Natural killer cell (primary cell): ENCODE results near the gene NYAP2. TPM values are rescaled to one million over a fixed set of nuclear protein-coding genes. Genes with fewer than 3 reads are reported as not detected.

Source experiments
- ATAC-seq, 3 donors: fragments of 150-1000 bp in 2 of 3; fragments of 200-7000 bp in 1 of 3; cut with Tn5 transposase; 1 replicate in 1 of 3; 2 replicates in 2 of 3; pipeline ENCODE4 v1.10.0; 2021; ENCODE audit warnings: mild to moderate bottlenecking in 2 of 3, moderate library complexity in 2 of 3
- DNase-seq, 2 donors: peaks; one replicate each; pipeline versions ENCODE4 v3.0.0 to v3.0.0-alpha.2; 2013 to 2021; ENCODE audit warnings: mixed read lengths in 1 of 2
- H3K27ac ChIP-seq: one replicate; pipeline ENCODE4 v1.5.1; 2013; ENCODE audit warnings: mild to moderate bottlenecking, low read length
- H3K27me3 ChIP-seq: one replicate; pipeline ENCODE4 v1.6.1; 2013; ENCODE audit warnings: low read length; ENCODE audit not compliant: control insufficient read depth, insufficient read depth
- H3K36me3 ChIP-seq: one replicate; pipeline ENCODE4 v1.6.1; 2013; ENCODE audit warnings: low read length; ENCODE audit not compliant: control insufficient read depth, insufficient read depth
- H3K4me1 ChIP-seq: one replicate; pipeline ENCODE4 v1.6.1; 2013; ENCODE audit warnings: low read length; ENCODE audit not compliant: control insufficient read depth, insufficient read depth
- H3K4me3 ChIP-seq: one replicate; pipeline ENCODE4 v1.5.1; 2013; ENCODE audit warnings: low read length
- H3K9me3 ChIP-seq: one replicate; pipeline ENCODE4 v1.6.1; 2013; ENCODE audit warnings: low read length; ENCODE audit not compliant: control insufficient read depth, insufficient read depth
- H3K27ac Mint-ChIP-seq, 2 donors: one replicate each; pipeline ENCODE4 v1.8.0; 2022; ENCODE audit warnings: mild to moderate bottlenecking in 2 of 2, mixed read lengths in 2 of 2, moderate library complexity in 1 of 2
- H3K27me3 Mint-ChIP-seq, 2 donors: one replicate each; pipeline ENCODE4 v1.8.0; 2022; ENCODE audit warnings: low read depth in 2 of 2, mixed read lengths in 2 of 2
- H3K36me3 Mint-ChIP-seq: one replicate; pipeline ENCODE4 v1.8.0; 2022; ENCODE audit warnings: mixed read lengths
- H3K4me1 Mint-ChIP-seq, 2 donors: one replicate each; pipeline ENCODE4 v1.8.0; 2022; ENCODE audit warnings: mixed read lengths in 2 of 2
- H3K4me3 Mint-ChIP-seq: one replicate; pipeline ENCODE4 v1.8.0; 2022; ENCODE audit warnings: mild to moderate bottlenecking, moderate library complexity, mixed read lengths
- H3K9me3 Mint-ChIP-seq, 2 donors: one replicate each; pipeline ENCODE4 v1.8.0; 2022; ENCODE audit warnings: mixed read lengths in 2 of 2
- CTCF ChIP-seq: fragments of 200-600 bp; IDR thresholded peaks from one replicate; pipeline ENCODE4 v1.8.0; 2022; ENCODE audit warnings: antibody characterized with exemption
- WGBS: methylation state at CpG from one replicate; pipeline ENCODE4 v1.1.7; 2013; ENCODE audit warnings: missing lambda C conversion rate; ENCODE audit not compliant: insufficient coverage; 5-methylcytosine and 5-hydroxymethylcytosine counted together
- intact Hi-C: fragments of 100-400 bp; cut with micrococcal nuclease; formaldehyde crosslinking; loops from one replicate; pipeline ENCODE4 v1.14.2; 2022
- total RNA-seq, 4 donors: library from RNA; stranded (reverse); fragments of 120-200 nt in 1 of 4; gene quantifications; one replicate each; pipeline versions ENCODE4 v1.2.3 to v1.2.4, GENCODE V29; 2013 to 2022

Gene NYAP2
- total RNA-seq, 3 donors from 2014 or later (not counting 1 experiment from before 2014, with no cell fraction given): 0.14 TPM; not detected in 2

- no peak overlapping the region for H3K27ac ChIP-seq
- H3K27me3 ChIP-seq: no peaks in the 10 kb centered on the region
- peaks cover 2 to 4% of the 10 kb centered on the region in 2 donors for H3K9me3 Mint-ChIP-seq
- no peaks in the 10 kb centered on the region for H3K9me3 ChIP-seq
- ATAC-seq (no peak), DNase-seq (no peak)
- no peak overlapping the region for H3K27ac Mint-ChIP-seq
- WGBS: 67% methylated on average over 1 of the region's 3 CpGs
- no peaks in the 10 kb centered on the region for H3K4me1 ChIP-seq
- peaks cover 0 to 7% of the 10 kb centered on the region in 2 donors for H3K27me3 Mint-ChIP-seq
- no peak overlapping the region for H3K4me3 Mint-ChIP-seq
- no peaks in the 10 kb centered on the region for H3K4me1 Mint-ChIP-seq
- intact Hi-C loops: no loop called here
- no peak overlapping the region for H3K4me3 ChIP-seq
- no peaks in the 10 kb centered on the region for H3K36me3 Mint-ChIP-seq
- TF ChIP-seq CTCF: no peak
- no peaks in the 10 kb centered on the region for H3K36me3 ChIP-seq
Observed at GRCh38 chr2:225531559-225531958, 132.0 kb downstream of the NYAP2 start.

- Histone ChIP-seq H3K4me1 (no peaks in the 10 kb centered on the region), H3K9me3 (no peaks in the 10 kb centered on the region), H3K27ac (no peak overlapping the region), H3K27me3 (no peaks in the 10 kb centered on the region), H3K36me3 (no peaks in the 10 kb centered on the region), H3K4me3 (no peak overlapping the region)
- TF ChIP-seq CTCF: no peak
- H3K9me3 Mint-ChIP-seq: peaks cover 3 to 6% of the 10 kb centered on the region in 2 donors
- no peak for ATAC-seq
- H3K36me3 Mint-ChIP-seq: no peaks in the 10 kb centered on the region
- no peaks in the 10 kb centered on the region for H3K4me1 Mint-ChIP-seq
- no CpG with 5 or more reads among the region's 1 CpG for WGBS
- intact Hi-C loops: no loop called here
- peaks cover 0 to 7% of the 10 kb centered on the region in 2 donors for H3K27me3 Mint-ChIP-seq
- DNase-seq: no peak
- H3K27ac Mint-ChIP-seq: no peak overlapping the region
- H3K4me3 Mint-ChIP-seq: no peak overlapping the region
Observed at GRCh38 chr2:225532096-225532495, 132.6 kb downstream of the NYAP2 start.

GRCh38 chr2:225534037-225534436 lies 134.5 kb downstream of the NYAP2 start:
- no peaks in the 10 kb centered on the region for H3K36me3 ChIP-seq
- no peak for TF ChIP-seq CTCF
- no peak overlapping the region for H3K4me3 Mint-ChIP-seq
- no peaks in the 10 kb centered on the region for H3K36me3 Mint-ChIP-seq
- no peak overlapping the region for H3K4me3 ChIP-seq
- ATAC-seq: no peak
- no peaks in the 10 kb centered on the region for H3K4me1 Mint-ChIP-seq
- no peak overlapping the region for H3K27ac ChIP-seq
- H3K27ac Mint-ChIP-seq: no peak overlapping the region
- no peak for DNase-seq
- H3K27me3 ChIP-seq: no peaks in the 10 kb centered on the region
- H3K27me3 Mint-ChIP-seq: peaks cover 0 to 7% of the 10 kb centered on the region in 2 donors
- intact Hi-C loops: no loop called here
- peaks cover 5 to 7% of the 10 kb centered on the region in 2 donors for H3K9me3 Mint-ChIP-seq
- H3K9me3 ChIP-seq: no peaks in the 10 kb centered on the region
- 82% methylated on average over 3 of the region's 6 CpGs for WGBS
- H3K4me1 ChIP-seq: no peaks in the 10 kb centered on the region

GRCh38 chr2:225534697-225535096 lies 135.2 kb downstream of the NYAP2 start:
- Histone ChIP-seq H3K27me3 (no peaks in the 10 kb centered on the region), H3K4me1 (no peaks in the 10 kb centered on the region), H3K4me3 (no peak overlapping the region), H3K36me3 (no peaks in the 10 kb centered on the region), H3K27ac (no peak overlapping the region), H3K9me3 (no peaks in the 10 kb centered on the region)
- intact Hi-C loops: no loop called here
- no peak for DNase-seq
- no peak for ATAC-seq
- Mint-ChIP-seq H3K4me3 (no peak overlapping the region), H3K36me3 (no peaks in the 10 kb centered on the region), H3K27ac (no peak overlapping the region), H3K27me3 (peaks cover 0 to 7% of the 10 kb centered on the region in 2 donors), H3K4me1 (no peaks in the 10 kb centered on the region), H3K9me3 (peaks cover 5 to 7% of the 10 kb centered on the region in 2 donors)
- no peak for TF ChIP-seq CTCF
- 95% methylated on average over 4 of the region's 4 CpGs for WGBS
